Naive thymus-derived CD4-positive, alpha-beta T cell (primary cell): ENCODE data around the gene MAN1C1. TPM values are rescaled to one million over a fixed set of nuclear protein-coding genes. Genes with fewer than 3 reads are reported as not detected.

Source experiments
- ATAC-seq: fragments of 150-1000 bp; cut with Tn5 transposase; 2 replicates; pipeline ENCODE4 v1.10.0; 2021; ENCODE audit warnings: mild to moderate bottlenecking, moderate library complexity
- CTCF ChIA-PET: fragments of 350-600 bp; sonication (Branson Sonifier 250); formaldehyde crosslinking; loops from one replicate; lab custom pipeline; 2021; ENCODE audit warnings: antibody characterized with exemption; lab: Charles Lee
- POLR2A ChIA-PET: fragments of 350-600 bp; sonication (Branson Sonifier 250); formaldehyde crosslinking; loops from one replicate; lab custom pipeline; 2021; ENCODE audit warnings: antibody characterized with exemption, inconsistent platforms; lab: Charles Lee
- DNase-seq, 9 donors: peaks; one replicate each; pipeline versions ENCODE4 v3.0.0 to v3.0.0-alpha.2; 2020 to 2022; ENCODE audit warnings: mixed read lengths in 1 of 9
- H3K27ac ChIP-seq: one replicate; pipeline ENCODE4 v1.7.0; 2013; ENCODE audit warnings: mild to moderate bottlenecking, low read depth, low read length, moderate library complexity
- H3K27me3 ChIP-seq, 2 donors: one replicate each; pipeline ENCODE4 v1.7.0; 2013; ENCODE audit warnings: low read length in 2 of 2, mild to moderate bottlenecking in 2 of 2, moderate library complexity in 2 of 2; ENCODE audit not compliant: control insufficient read depth in 2 of 2, insufficient read depth in 2 of 2
- H3K36me3 ChIP-seq, 3 experiments: 1 replicate in 2 of 3; 2 replicates in 1 of 3; pipeline ENCODE4 v1.7.0; 2013; ENCODE audit warnings: low read length in 3 of 3, mild to moderate bottlenecking in 3 of 3, moderate library complexity in 1 of 3; ENCODE audit not compliant: insufficient read depth in 3 of 3, control insufficient read depth in 2 of 3
- H3K4me1 ChIP-seq, 2 donors: one replicate each; pipeline ENCODE4 v1.7.0; 2013; ENCODE audit warnings: low read length in 2 of 2, mild to moderate bottlenecking in 2 of 2, moderate library complexity in 1 of 2; ENCODE audit not compliant: control insufficient read depth in 2 of 2, insufficient read depth in 2 of 2
- H3K4me3 ChIP-seq: 2 replicates; pipeline ENCODE4 v1.7.0; 2013; ENCODE audit warnings: mild to moderate bottlenecking, low read length
- H3K9me3 ChIP-seq, 3 experiments: 1 replicate in 2 of 3; 2 replicates in 1 of 3; pipeline ENCODE4 v1.7.0; 2013; ENCODE audit warnings: low read length in 3 of 3; ENCODE audit not compliant: control insufficient read depth in 2 of 3
- H3K27ac Mint-ChIP-seq, 9 donors: one replicate each; pipeline ENCODE4 v1.8.0; 2020 to 2022; ENCODE audit warnings: mixed read lengths in 9 of 9, mild to moderate bottlenecking in 8 of 9, moderate library complexity in 5 of 9, inconsistent platforms in 2 of 9
- H3K27me3 Mint-ChIP-seq, 5 donors: one replicate each; pipeline ENCODE4 v1.8.0; 2021 to 2022; ENCODE audit warnings: mixed read lengths in 5 of 5, mild to moderate bottlenecking in 1 of 5
- H3K36me3 Mint-ChIP-seq, 5 donors: one replicate each; pipeline ENCODE4 v1.8.0; 2020 to 2022; ENCODE audit warnings: mixed read lengths in 5 of 5, mild to moderate bottlenecking in 3 of 5, inconsistent platforms in 1 of 5
- H3K4me1 Mint-ChIP-seq, 7 donors: one replicate each; pipeline ENCODE4 v1.8.0; 2020 to 2022; ENCODE audit warnings: mixed read lengths in 7 of 7, mild to moderate bottlenecking in 3 of 7, inconsistent platforms in 1 of 7
- H3K4me3 Mint-ChIP-seq, 10 donors: one replicate each; pipeline ENCODE4 v1.8.0; 2020 to 2022; ENCODE audit warnings: mild to moderate bottlenecking in 10 of 10, mixed read lengths in 10 of 10, moderate library complexity in 6 of 10, inconsistent platforms in 2 of 10
- H3K9me3 Mint-ChIP-seq, 11 donors: one replicate each; pipeline ENCODE4 v1.8.0; 2020 to 2022; ENCODE audit warnings: mixed read lengths in 11 of 11, mild to moderate bottlenecking in 4 of 11, inconsistent platforms in 1 of 11, moderate library complexity in 1 of 11
- intact Hi-C, 2 donors: fragments of 100-400 bp; cut with micrococcal nuclease; formaldehyde crosslinking; loops; one replicate each; pipeline ENCODE4 v1.15.1; 2023
- polyA plus RNA-seq, 2 donors: library from polyadenylated mRNA; unstranded; fragments of 300-500 nt; fragmentation: Illumina TruSeq; gene quantifications; one replicate each; pipeline ENCODE4 v1.2.3, GENCODE V29; 2021
- total RNA-seq, 6 experiments: library from RNA in 5 of 6; stranded (reverse) in 5 of 6; gene quantifications; 1 replicate in 5 of 6; 2 replicates in 1 of 6; pipeline ENCODE4 v1.2.3 and lab custom pipeline; 2021 to 2026

MAN1C1 gene
- total and polyA plus RNA-seq, 7 experiments from 2014 or later: 16.0 to 85.5 (median 61.0) TPM

DNA sequence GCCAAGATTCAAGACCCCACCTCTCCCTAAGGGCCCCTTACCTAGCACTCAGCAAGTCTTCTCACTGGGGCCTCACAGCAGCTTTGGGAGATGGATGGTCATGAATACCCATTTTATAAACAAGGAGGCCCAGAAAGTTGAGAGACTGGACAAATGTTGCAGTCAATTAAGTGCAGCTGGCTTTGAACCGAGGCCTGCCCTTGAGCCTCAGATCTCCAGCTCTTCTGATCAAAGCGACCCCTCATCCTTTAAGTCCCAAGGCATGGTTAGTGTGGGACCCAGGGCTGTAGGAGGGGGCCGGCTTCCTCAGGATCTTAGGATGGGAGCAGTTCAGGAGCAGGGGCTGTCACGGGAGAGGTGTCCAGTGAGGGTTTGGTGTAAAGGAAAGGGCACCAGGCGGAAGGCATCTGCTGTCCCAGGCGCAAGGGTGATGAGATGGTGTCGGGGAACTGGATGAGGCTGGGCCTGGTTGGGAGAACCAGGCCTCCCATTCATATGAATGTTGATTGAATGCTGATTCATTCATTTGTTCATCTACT is 198.0 kb downstream of the MAN1C1 start:
- H3K4me1 Mint-ChIP-seq: peaks cover 11 to 45% (median 23%) of the 10 kb centered on the region in 7 donors
- intact Hi-C loops: loop anchor here in 1 of 2 donors (10.0 kb wide), 1 partner anchor 570 kb away; the partner anchor contains the start of gene RSRP1
- H3K4me3 Mint-ChIP-seq: no peak overlapping the region

DNA sequence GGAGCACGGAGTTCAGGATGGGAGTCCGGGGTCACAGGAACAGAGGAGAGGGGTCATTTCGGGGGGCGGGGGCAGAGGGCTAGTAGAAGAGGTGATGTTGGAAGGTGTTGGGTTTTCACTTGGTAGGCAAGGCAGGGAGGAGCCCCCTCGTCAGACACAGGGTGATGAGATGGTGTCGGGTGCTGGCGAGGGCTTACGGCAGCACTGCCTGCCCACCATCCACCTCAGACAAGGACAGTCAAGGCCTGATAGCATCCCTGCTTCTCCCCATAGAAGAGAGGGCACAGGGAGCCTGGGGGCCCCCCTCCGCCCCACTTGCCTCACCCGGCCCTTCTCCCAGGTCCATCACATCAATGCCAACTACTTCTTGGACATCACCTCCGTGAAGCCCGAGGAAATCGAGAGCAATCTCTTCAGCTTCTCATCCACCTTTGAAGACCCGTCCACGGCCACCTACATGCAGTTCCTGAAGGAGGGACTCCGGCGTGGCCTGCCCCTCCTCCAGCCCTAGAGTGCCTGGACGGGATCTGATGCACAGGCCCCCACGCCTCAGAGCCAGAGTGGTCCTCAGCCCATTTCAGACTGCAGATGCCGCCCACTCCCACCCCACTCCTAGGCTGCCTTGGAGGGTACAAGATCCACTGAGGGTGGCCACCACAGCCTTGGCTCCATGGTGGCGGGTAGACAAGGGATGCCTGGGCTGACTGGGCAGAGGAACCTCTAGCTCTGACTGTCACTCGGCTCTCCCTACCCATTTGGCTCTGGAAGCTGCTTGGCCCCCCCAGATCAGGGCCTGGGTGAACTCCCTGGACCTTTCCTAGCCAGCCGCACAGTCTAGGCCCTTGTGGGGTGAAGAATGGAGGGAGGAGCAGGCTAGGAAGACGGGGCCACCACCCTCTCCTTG is 198.9 kb downstream of the MAN1C1 start:
- ATAC-seq: no peak
- POLR2A ChIA-PET: interaction anchor here (1.1 to 1.2 kb wide), 2 partner anchors 16 to 41 kb away, joined by 3 to 5 read pairs; no protein-coding TSS in a partner anchor
- H3K27ac Mint-ChIP-seq: peak overlapping the region in 6 of 9 donors; percentile 3 to 72 (median 30)
- peaks cover 0 to 43% (median 0%) of the 10 kb centered on the region in 3 experiments for H3K36me3 ChIP-seq
- CTCF ChIA-PET: no interaction called here
- peaks cover 5 to 21% of the 10 kb centered on the region in 2 donors for H3K4me1 ChIP-seq
- H3K9me3 ChIP-seq: no peaks in the 10 kb centered on the region
- DNase-seq: no peak
- peak overlapping the region in 1 of 10 donors; percentile 59 for H3K4me3 Mint-ChIP-seq
- intact Hi-C loops: loop anchor here in 1 of 2 donors (10.0 kb wide), 1 partner anchor 571 kb away; the partner anchor contains the start of gene RSRP1
- H3K36me3 Mint-ChIP-seq: peaks cover 0 to 11% (median 0%) of the 10 kb centered on the region in 5 donors
- H3K4me1 Mint-ChIP-seq: peaks cover 11 to 44% (median 23%) of the 10 kb centered on the region in 7 donors
- no peak overlapping the region for H3K27ac ChIP-seq
- peaks cover 0 to 7% (median 0%) of the 10 kb centered on the region in 11 donors for H3K9me3 Mint-ChIP-seq
- H3K27me3 ChIP-seq: no peaks in the 10 kb centered on the region
- H3K27me3 Mint-ChIP-seq: no peaks in the 10 kb centered on the region
- H3K4me3 ChIP-seq: no peak overlapping the region

More for the DNA sequence above, 198.0 kb downstream of the MAN1C1 start:
- no peaks in the 10 kb centered on the region for H3K27me3 Mint-ChIP-seq
- no peak overlapping the region for H3K4me3 ChIP-seq
- H3K4me1 ChIP-seq: peaks cover 5 to 22% of the 10 kb centered on the region in 2 donors
- peaks cover 0 to 7% (median 0%) of the 10 kb centered on the region in 11 donors for H3K9me3 Mint-ChIP-seq
- H3K27ac ChIP-seq: no peak overlapping the region
- DNase-seq (no peak), ATAC-seq (no peak)
- H3K9me3 ChIP-seq: no peaks in the 10 kb centered on the region
- H3K36me3 ChIP-seq: peaks cover 0 to 47% (median 0%) of the 10 kb centered on the region in 3 experiments
- CTCF ChIA-PET: interaction anchor here (1.3 to 8.7 kb wide), 2 partner anchors 204 to 248 kb away, joined by 5 to 106 read pairs; no protein-coding TSS in a partner anchor
- POLR2A ChIA-PET: interaction anchor here (0.6 to 1.2 kb wide), 4 partner anchors 13 to 81 kb away, joined by 3 to 5 read pairs (median 3); no protein-coding TSS in a partner anchor
- H3K36me3 Mint-ChIP-seq: peaks cover 0 to 11% (median 0%) of the 10 kb centered on the region in 5 donors
- peak overlapping the region in 6 of 9 donors; percentile 3 to 72 (median 30) for H3K27ac Mint-ChIP-seq
- H3K27me3 ChIP-seq: no peaks in the 10 kb centered on the region

DNA sequence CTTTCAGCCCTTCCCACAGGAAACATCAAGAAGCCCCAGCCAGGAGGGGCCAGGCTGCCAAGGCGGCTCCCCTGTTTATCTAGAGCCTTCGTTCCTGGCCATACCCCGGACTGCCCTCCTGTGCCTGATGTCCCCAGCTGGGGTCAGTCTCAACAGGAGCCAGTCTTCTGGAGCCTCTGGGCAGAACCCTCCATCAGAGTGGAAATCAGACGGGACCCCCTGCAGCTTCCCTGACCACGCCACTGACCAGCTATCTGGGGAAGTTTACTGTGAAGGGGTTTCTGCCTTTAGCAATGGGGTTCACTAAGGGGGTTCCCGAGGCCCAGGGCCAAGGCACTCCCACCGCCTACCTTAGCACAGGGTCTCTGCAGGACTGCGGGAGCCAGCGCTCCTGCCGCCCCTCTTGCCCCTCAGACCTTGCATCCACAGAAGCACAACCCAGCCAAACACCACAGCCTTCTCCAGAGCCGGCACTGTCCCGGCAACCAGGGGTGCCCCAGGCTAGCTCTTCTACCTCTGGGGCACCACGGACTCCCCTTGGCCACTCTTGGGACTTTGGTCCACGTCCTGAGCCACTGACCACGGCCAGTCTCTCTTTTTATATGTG is 199.6 kb downstream of the MAN1C1 start:
- POLR2A ChIA-PET: no interaction called here
- intact Hi-C loops: loop anchor here in 1 of 2 donors (10.0 kb wide), 1 partner anchor 571 kb away; the partner anchor contains the start of gene RSRP1
- H3K4me3 Mint-ChIP-seq: peak overlapping the region in 1 of 10 donors; percentile 45

GRCh38 chr1:25817840-25818501 is 201.4 kb downstream of the MAN1C1 start:
- Mint-ChIP-seq H3K36me3 (peaks cover 0 to 8% (median 3%) of the 10 kb centered on the region in 5 donors), H3K4me1 (peaks cover 29 to 53% (median 42%) of the 10 kb centered on the region in 7 donors), H3K9me3 (peaks cover 0 to 12% (median 0%) of the 10 kb centered on the region in 11 donors), H3K27me3 (no peaks in the 10 kb centered on the region), H3K27ac (peak overlapping the region; percentile 34 to 99 (median 93)), H3K4me3 (peak overlapping the region; percentile 81 to 100 (median 96))
- ChIA-PET CTCF (interaction anchor here (0.6 to 1.1 kb wide), 3 partner anchors 8 to 399 kb away, joined by 3 to 7 read pairs (median 3); no protein-coding TSS in a partner anchor), POLR2A (interaction anchor here (0.8 to 3.2 kb wide), 6 partner anchors 15 to 269 kb away, joined by 3 to 25 read pairs (median 10); no protein-coding TSS in a partner anchor)
- Histone ChIP-seq H3K36me3 (peaks cover 0 to 38% (median 0%) of the 10 kb centered on the region in 3 experiments), H3K9me3 (no peaks in the 10 kb centered on the region), H3K27ac (peak overlapping the region; percentile 26), H3K4me3 (no peak overlapping the region), H3K4me1 (peaks cover 19 to 28% of the 10 kb centered on the region in 2 donors), H3K27me3 (no peaks in the 10 kb centered on the region)
- ATAC-seq (no peak), DNase-seq (no peak)
- intact Hi-C loops: loop anchor here in 1 of 2 donors (10.0 kb wide), 1 partner anchor 573 kb away; the partner anchor contains the start of gene RSRP1

More for the DNA sequence above, 199.6 kb downstream of the MAN1C1 start:
- Histone ChIP-seq H3K9me3 (no peaks in the 10 kb centered on the region), H3K27ac (no peak overlapping the region), H3K4me3 (no peak overlapping the region), H3K36me3 (peaks cover 0 to 43% (median 0%) of the 10 kb centered on the region in 3 experiments), H3K27me3 (no peaks in the 10 kb centered on the region), H3K4me1 (peaks cover 10 to 18% of the 10 kb centered on the region in 2 donors)
- Mint-ChIP-seq H3K9me3 (peaks cover 0 to 10% (median 0%) of the 10 kb centered on the region in 11 donors), H3K36me3 (peaks cover 0 to 11% (median 5%) of the 10 kb centered on the region in 5 donors), H3K27me3 (no peaks in the 10 kb centered on the region), H3K4me1 (peaks cover 18 to 45% (median 30%) of the 10 kb centered on the region in 7 donors), H3K27ac (peak overlapping the region in 4 of 9 donors; percentile 46 to 93 (median 90))
- no peak for ATAC-seq
- no peak for DNase-seq
- CTCF ChIA-PET: interaction anchor here (0.7 kb wide), 1 partner anchor 208 kb away, joined by 3 read pairs; no protein-coding TSS in a partner anchor

- H3K36me3 ChIP-seq: peaks cover 0 to 32% (median 0%) of the 10 kb centered on the region in 3 experiments
- no peak for ATAC-seq
- peaks cover 30 to 59% (median 46%) of the 10 kb centered on the region in 7 donors for H3K4me1 Mint-ChIP-seq
- intact Hi-C loops: loop anchor here in 1 of 2 donors (10.0 kb wide), 1 partner anchor 574 kb away; the partner anchor contains the start of gene RSRP1
- no peaks in the 10 kb centered on the region for H3K27me3 ChIP-seq
- DNase-seq: no peak
- ChIA-PET POLR2A (interaction anchor here (0.6 to 3.8 kb wide), 15 partner anchors 8 to 586 kb away, joined by 3 to 32 read pairs (median 9); partner anchors contain the start of genes PAFAH2 and SYF2), CTCF (interaction anchor here (0.6 to 3.8 kb wide), 3 partner anchors 8 to 316 kb away, joined by 3 to 11 read pairs (median 3); no protein-coding TSS in a partner anchor)
- H3K9me3 Mint-ChIP-seq: peaks cover 0 to 12% (median 0%) of the 10 kb centered on the region in 11 donors
- H3K4me3 ChIP-seq: no peak overlapping the region
- H3K4me1 ChIP-seq: peaks cover 19 to 28% of the 10 kb centered on the region in 2 donors
- H3K27ac Mint-ChIP-seq: peak overlapping the region; percentile 89 to 99 (median 95)
- H3K9me3 ChIP-seq: no peaks in the 10 kb centered on the region
- H3K27me3 Mint-ChIP-seq: no peaks in the 10 kb centered on the region
- peaks cover 0 to 5% (median 0%) of the 10 kb centered on the region in 5 donors for H3K36me3 Mint-ChIP-seq
- peak overlapping the region; percentile 26 for H3K27ac ChIP-seq
- peak overlapping the region; percentile 88 to 100 (median 96) for H3K4me3 Mint-ChIP-seq
Measured at GRCh38 chr1:25818569-25818968, 202.0 kb downstream of the MAN1C1 start.
